Upper lobe of right lung (tissue), 1 donor: Measurements from ENCODE around the gene DACH1. TPM values are rescaled to one million over a fixed set of nuclear protein-coding genes. Genes with fewer than 3 reads are reported as not detected.
"Not testable (repeated sequence)": the region's sequence is repeated elsewhere in the genome, so short reads cannot be mapped to it uniquely, and the experiment has no call there.

Source experiments
- ATAC-seq: fragments of 200-7000 bp; cut with Tn5 transposase; one replicate; pipeline ENCODE4 v1.9.1; 2020; ENCODE audit warnings: mild to moderate bottlenecking, moderate library complexity
- DNase-seq: peaks from one replicate; pipeline ENCODE4 v3.0.0-alpha.2; 2020
- H3K27ac ChIP-seq: fragments of 200-600 bp; one replicate; pipeline ENCODE4 v1.8.0; 2022
- H3K27me3 ChIP-seq: fragments of 200-600 bp; one replicate; pipeline ENCODE4 v1.8.0; 2022; ENCODE audit warnings: mild to moderate bottlenecking
- H3K36me3 ChIP-seq: fragments of 200-600 bp; one replicate; pipeline ENCODE4 v1.8.0; 2022
- H3K4me1 ChIP-seq: fragments of 200-600 bp; one replicate; pipeline ENCODE4 v1.8.0; 2022
- H3K4me3 ChIP-seq: fragments of 200-600 bp; one replicate; pipeline ENCODE4 v1.8.0; 2022; ENCODE audit warnings: mild to moderate bottlenecking
- H3K9me3 ChIP-seq: fragments of 200-600 bp; one replicate; pipeline ENCODE4 v1.8.0; 2022
- intact Hi-C: fragments of 100-400 bp; cut with DNase I; formaldehyde crosslinking; loops from one replicate; pipeline ENCODE4 v1.11.0; 2022
- total RNA-seq: library from RNA; stranded (reverse); fragmentation: NEBNext Ultra II Directional; extraction: Animal tissue kit (Norgen Biotek cat#: 25700); gene quantifications from one replicate; pipeline ENCODE4 v1.2.1, GENCODE V29; 2021
- TF ChIP-seq, protein P1 (sequence below): fragments of 200-600 bp; IDR thresholded peaks from one replicate; pipeline ENCODE4 v1.8.0; 2022; ENCODE audit warnings: antibody characterized with exemption
- donor health status: DM: no; HTN: yes; CAD: no; lungs with severe emphysema.

Gene DACH1
- total RNA-seq, 1 donor from 2014 or later, result 11.5 TPM

GRCh38 chr13:71786875-71787274, 80.1 kb downstream of the DACH1 start:
- Histone ChIP-seq H3K4me1 (no peaks in the 10 kb centered on the region), H3K27me3 (no peaks in the 10 kb centered on the region), H3K36me3 (no peaks in the 10 kb centered on the region), H3K27ac (no peak overlapping the region), H3K4me3 (no peak overlapping the region), H3K9me3 (no peaks in the 10 kb centered on the region)
- TF ChIP-seq, protein P1, sequence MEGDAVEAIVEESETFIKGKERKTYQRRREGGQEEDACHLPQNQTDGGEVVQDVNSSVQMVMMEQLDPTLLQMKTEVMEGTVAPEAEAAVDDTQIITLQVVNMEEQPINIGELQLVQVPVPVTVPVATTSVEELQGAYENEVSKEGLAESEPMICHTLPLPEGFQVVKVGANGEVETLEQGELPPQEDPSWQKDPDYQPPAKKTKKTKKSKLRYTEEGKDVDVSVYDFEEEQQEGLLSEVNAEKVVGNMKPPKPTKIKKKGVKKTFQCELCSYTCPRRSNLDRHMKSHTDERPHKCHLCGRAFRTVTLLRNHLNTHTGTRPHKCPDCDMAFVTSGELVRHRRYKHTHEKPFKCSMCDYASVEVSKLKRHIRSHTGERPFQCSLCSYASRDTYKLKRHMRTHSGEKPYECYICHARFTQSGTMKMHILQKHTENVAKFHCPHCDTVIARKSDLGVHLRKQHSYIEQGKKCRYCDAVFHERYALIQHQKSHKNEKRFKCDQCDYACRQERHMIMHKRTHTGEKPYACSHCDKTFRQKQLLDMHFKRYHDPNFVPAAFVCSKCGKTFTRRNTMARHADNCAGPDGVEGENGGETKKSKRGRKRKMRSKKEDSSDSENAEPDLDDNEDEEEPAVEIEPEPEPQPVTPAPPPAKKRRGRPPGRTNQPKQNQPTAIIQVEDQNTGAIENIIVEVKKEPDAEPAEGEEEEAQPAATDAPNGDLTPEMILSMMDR, result no peak
- intact Hi-C loops, result no loop called here
- no peak for ATAC-seq
- no peak for DNase-seq

- no peaks in the 10 kb centered on the region for H3K4me1 ChIP-seq
- H3K9me3 ChIP-seq, result no peaks in the 10 kb centered on the region
- intact Hi-C loops, result no loop called here
- DNase-seq (no peak), ATAC-seq (no peak)
- H3K27ac ChIP-seq, result no peak overlapping the region
- H3K36me3 ChIP-seq, result no peaks in the 10 kb centered on the region
- TF ChIP-seq, protein P1, result no peak
- no peak overlapping the region for H3K4me3 ChIP-seq
- H3K27me3 ChIP-seq, result no peaks in the 10 kb centered on the region
Measured at GRCh38 chr13:71785361-71785760, 81.6 kb downstream of the DACH1 start.

- TF ChIP-seq, protein P1, result no peak
- Histone ChIP-seq H3K27ac (no peak overlapping the region), H3K27me3 (no peaks in the 10 kb centered on the region), H3K4me3 (no peak overlapping the region), H3K36me3 (no peaks in the 10 kb centered on the region), H3K4me1 (no peaks in the 10 kb centered on the region), H3K9me3 (no peaks in the 10 kb centered on the region)
- DNase-seq, result no peak
- no peak for ATAC-seq
- intact Hi-C loops, result no loop called here
Measured at GRCh38 chr13:71780546-71780945, 86.5 kb downstream of the DACH1 start.

DNA sequence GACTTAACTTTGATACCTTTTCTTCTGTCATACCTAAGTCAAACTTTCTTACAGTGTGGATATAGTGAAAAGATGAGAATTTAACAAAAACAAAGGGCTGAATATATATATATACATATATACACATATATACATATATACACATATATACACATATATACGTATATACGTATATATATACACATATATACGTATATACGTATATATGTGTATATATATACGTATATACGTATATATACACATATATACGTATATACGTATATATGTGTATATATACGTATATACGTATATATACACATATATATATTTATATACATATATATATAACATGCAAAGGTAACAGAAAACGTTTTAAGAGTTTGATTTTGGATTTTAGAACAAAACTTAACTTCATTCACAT, 88.0 kb downstream of the DACH1 start:
- H3K27me3 ChIP-seq, DNase-seq, intact Hi-C loops, ATAC-seq, H3K4me1 ChIP-seq, H3K9me3 ChIP-seq, H3K4me3 ChIP-seq, H3K27ac ChIP-seq, H3K36me3 ChIP-seq: not testable (repeated sequence)

DNA sequence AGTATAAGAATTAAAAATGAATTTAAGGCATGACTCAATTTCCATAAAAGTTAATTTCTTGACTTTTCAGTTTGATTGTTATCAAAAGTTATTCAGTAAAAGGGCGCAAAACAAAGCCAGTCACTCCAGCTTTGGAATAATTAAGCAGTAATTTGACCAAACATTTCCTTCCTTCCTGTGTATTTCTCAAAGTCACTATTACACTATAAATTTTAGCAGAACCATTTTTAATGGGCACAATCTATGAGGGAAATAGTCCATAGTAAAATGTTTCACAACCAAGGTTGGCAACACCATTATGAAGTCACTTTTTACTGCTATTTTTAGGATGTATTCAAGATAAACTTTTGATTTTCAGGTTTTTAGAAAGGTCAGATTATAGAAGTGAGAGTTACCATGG, 91.0 kb downstream of the DACH1 start:
- H3K4me3 ChIP-seq, result no peak overlapping the region
- H3K9me3 ChIP-seq, result no peaks in the 10 kb centered on the region
- H3K36me3 ChIP-seq, result no peaks in the 10 kb centered on the region
- DNase-seq, result no peak
- no peak for ATAC-seq
- intact Hi-C loops, result no loop called here
- H3K27me3 ChIP-seq, result no peaks in the 10 kb centered on the region
- no peaks in the 10 kb centered on the region for H3K4me1 ChIP-seq
- TF ChIP-seq, protein P1, result no peak
- H3K27ac ChIP-seq, result no peak overlapping the region

GRCh38 chr13:71774863-71775262, 92.1 kb downstream of the DACH1 start:
- ATAC-seq (no peak), DNase-seq (no peak)
- no peaks in the 10 kb centered on the region for H3K4me1 ChIP-seq
- TF ChIP-seq, protein P1, result no peak
- no peaks in the 10 kb centered on the region for H3K27me3 ChIP-seq
- no peak overlapping the region for H3K27ac ChIP-seq
- intact Hi-C loops, result no loop called here
- no peaks in the 10 kb centered on the region for H3K9me3 ChIP-seq
- H3K4me3 ChIP-seq, result no peak overlapping the region
- H3K36me3 ChIP-seq, result no peaks in the 10 kb centered on the region
